ENCODE data around the gene RBM6.
"Not testable (repeated sequence)": the region's sequence is repeated elsewhere in the genome, so short reads cannot be mapped to it uniquely, and the experiment has no call there.

The RBM6 gene

GRCh38 chr3:49984394-49984793 is 44.4 kb downstream of the RBM6 start:
- no peak for DNase-seq

- no peak for DNase-seq
Measured at GRCh38 chr3:49992326-49992725, 52.4 kb downstream of the RBM6 start.

DNA sequence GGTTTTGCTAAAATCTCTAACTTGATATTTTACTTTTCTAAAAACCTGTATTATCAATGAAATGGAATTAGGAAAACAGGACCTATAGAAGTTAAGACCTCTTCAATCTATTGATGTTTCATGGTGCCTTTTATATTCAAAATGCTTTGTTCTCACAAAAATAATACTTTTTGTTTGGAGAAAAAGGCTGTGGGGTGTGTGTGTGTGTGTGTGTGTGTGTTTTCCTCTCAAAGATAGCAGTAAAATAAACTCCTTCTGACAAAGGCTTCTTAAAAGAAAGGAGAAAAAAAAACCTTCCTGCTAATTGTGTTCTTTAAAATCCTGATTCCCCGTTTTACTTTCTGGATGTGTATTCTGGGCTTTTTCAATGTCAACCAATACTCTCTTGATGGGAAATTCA is 54.5 kb downstream of the RBM6 start:
- DNase-seq, result no peak

DNA sequence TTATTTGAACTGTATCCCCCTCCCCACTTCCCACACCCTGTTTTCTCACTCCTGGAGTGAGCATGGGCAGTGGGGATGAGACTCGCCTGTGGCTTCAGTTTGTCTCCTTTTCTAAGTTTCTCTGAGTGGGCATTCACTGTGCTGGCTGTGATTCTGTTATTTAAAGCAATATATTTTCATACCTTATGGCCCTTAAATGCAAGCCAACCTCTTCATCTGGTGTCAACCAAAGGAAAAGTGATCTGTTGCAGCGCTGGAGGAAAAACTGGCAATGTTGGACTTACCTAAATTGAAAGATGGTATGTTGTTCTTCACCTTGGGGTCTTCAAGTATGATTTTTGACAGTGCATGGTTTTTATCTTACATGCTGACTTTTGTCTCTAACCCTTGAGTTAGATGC is 56.1 kb downstream of the RBM6 start:
- DNase-seq, result no peak

- no peak for DNase-seq
Measured at GRCh38 chr3:49997862-49998261, 57.9 kb downstream of the RBM6 start.

GRCh38 chr3:49998326-49998725 is 58.4 kb downstream of the RBM6 start:
- no peak for DNase-seq

- DNase-seq, result no peak
Measured at GRCh38 chr3:50001511-50001910, 61.6 kb downstream of the RBM6 start.

DNA sequence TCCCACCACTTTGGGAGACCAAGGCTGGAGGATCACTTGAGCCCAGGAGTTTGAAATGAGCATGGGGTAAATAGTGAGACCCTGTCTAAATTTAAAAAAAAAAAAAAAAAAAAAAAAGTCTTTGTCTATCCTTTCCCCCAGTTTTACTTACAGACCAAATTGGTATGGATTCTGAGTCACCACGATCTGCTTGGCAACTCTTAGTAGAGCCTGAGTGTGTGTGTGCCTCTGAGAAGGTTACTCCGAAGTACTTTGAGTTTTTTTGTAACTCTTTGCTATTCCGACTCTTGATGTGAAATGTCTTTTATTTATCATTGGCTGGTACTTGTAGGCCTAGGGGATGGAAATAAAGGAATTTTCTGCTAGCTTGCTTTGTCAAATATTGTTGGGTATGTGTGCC is 63.3 kb downstream of the RBM6 start:
- DNase-seq, result no peak

DNA sequence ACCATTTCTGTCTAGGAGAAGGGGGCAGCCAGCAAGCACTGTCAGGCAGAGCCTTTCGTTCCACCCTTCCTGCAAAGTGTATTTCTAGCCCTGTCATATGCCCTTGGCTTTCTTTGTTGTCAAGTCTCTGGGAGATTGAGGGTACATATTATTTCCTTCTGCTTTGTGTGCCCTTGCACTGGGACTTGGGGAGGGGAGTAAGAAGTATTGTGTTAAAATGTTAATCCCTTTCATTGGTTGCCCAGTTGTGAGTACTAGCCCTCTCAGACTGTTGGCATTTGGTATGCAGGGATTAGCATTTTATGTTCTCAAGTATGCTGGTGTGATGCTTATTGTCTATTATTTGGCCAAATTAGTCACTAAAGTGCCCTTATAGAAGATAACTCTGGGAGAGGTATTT is 63.9 kb downstream of the RBM6 start:
- DNase-seq, result no peak

DNA sequence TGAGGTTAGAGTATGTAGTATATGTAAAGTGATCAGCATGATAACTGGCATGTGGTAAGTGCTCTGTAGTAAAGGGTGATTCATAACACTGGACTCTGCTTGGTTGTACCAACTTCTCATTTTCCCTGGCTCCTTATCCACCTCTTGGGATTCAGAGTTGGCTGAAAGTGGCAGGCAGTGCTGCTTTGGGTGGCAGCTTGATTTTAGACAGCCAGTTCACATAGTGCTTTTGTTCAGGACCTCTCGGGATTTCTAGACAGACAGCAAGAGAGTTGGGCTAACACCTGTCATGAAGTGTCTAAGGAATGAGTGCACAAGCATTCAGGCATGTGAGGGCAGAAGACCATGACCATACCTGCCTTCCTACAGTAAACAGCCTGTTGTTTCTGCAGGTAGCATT is 69.0 kb downstream of the RBM6 start:
- no peak for DNase-seq

DNA sequence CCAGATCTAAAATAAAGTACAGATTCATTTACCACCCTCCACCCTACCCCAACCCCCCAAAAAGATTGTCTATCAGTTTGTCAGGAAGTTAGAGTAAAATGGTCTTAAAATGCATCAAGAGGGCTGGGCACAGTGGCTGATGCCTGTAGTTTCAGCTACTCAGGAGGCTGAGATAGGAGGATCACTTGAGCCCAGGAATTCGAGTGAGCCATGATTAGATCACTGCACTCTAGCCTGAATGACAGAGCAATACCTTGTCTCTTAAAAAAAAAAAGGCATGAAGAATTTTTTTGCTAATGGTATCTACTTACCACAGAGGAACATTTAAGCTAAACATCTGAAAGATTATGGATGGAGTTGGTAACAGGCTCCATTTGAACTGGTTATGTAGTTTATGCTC is 71.0 kb downstream of the RBM6 start:
- DNase-seq, result no peak

GRCh38 chr3:50015918-50016317 is 76.0 kb downstream of the RBM6 start:
- DNase-seq, result no peak

DNA sequence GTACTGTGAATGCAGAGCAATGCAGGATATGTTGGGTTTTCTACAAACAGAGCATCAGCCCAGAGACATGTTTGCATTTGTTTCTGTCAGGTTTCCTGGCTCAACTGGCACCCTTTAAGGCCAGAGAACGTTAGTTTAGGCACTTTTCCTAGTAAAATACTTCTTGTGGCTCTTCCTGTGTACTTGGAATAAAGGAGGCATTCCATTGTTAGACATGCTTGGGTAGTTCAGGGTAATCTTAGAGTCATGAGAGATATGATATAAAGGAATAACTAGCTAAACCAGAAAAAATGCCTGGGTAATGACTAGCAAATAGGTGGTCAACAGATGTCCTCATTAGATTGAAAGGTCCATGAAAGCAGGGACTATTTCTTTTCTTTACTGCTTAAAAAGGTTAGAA is 88.4 kb downstream of the RBM6 start:
- DNase-seq, result no peak

GRCh38 chr3:50031201-50031600 is 91.3 kb downstream of the RBM6 start:
- DNase-seq, result not testable (repeated sequence)

- no peak for DNase-seq
Measured at GRCh38 chr3:50044976-50045375, 105.0 kb downstream of the RBM6 start.

GRCh38 chr3:50047426-50047825 is 107.5 kb downstream of the RBM6 start:
- DNase-seq, result no peak

- DNase-seq, result no peak
Measured at GRCh38 chr3:50050361-50050760, 110.4 kb downstream of the RBM6 start.

GRCh38 chr3:50057756-50058155 is 117.8 kb downstream of the RBM6 start:
- no peak for DNase-seq

DNA sequence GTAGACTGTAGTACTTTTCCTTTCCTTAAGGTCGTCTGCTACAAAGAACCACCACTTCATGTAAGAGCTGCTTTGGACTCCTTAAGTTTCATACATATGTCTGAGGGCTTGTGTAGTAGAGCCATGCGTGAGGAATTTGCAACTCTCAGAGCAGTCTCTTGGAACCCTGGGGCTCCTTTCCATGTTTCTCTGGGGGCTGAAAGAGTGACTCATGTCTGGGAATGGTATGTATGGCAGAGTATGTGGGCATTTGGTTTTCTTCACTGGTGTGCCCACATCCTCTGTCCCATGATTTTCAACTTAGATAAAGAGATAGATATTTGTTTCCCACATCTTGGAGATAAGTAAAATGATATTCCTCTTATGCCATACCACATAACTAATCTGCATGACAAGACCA is 128.2 kb downstream of the RBM6 start:
- no peak for DNase-seq

- no peak for DNase-seq
Measured at GRCh38 chr3:50078091-50078490, 138.1 kb downstream of the RBM6 start.

DNA sequence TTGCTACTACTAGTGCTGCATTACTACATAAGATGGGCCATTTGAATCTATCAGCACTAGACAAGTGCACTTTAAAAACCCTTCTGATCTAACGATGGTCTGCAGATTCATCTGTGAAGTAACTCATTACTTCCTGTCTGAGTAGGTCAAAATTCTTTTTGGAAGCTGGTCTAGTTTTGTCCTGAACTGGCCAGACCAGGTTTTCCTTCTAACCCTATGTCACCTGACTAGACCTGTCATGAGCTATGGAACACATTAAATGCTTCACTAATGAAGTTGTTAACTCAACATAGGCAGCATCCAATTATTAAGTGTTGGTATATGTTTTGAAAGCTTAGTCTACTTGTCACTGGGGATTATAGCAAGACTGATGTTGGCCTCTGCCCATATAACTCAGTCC is 138.7 kb downstream of the RBM6 start:
- no peak for DNase-seq

DNA sequence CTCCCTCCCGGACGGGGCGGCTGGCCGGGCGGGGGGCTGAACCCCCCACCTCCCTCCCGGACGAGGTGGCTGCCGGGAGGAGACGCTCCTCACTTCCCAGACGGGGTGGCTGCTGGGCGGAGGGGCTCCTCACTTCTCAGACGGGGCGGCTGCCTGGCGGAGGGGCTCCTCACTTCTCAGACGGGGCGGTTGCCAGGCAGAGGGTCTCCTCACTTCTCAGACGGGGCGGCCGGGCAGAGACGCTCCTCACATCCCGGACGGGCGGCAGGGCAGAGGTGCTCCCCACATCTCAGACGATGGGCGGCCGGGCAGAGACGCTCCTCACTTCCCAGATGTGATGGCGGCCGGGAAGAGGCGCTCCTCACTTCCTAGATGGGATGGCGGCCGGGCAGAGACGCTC is 145.0 kb downstream of the RBM6 start:
- DNase-seq, result not testable (repeated sequence)

DNA sequence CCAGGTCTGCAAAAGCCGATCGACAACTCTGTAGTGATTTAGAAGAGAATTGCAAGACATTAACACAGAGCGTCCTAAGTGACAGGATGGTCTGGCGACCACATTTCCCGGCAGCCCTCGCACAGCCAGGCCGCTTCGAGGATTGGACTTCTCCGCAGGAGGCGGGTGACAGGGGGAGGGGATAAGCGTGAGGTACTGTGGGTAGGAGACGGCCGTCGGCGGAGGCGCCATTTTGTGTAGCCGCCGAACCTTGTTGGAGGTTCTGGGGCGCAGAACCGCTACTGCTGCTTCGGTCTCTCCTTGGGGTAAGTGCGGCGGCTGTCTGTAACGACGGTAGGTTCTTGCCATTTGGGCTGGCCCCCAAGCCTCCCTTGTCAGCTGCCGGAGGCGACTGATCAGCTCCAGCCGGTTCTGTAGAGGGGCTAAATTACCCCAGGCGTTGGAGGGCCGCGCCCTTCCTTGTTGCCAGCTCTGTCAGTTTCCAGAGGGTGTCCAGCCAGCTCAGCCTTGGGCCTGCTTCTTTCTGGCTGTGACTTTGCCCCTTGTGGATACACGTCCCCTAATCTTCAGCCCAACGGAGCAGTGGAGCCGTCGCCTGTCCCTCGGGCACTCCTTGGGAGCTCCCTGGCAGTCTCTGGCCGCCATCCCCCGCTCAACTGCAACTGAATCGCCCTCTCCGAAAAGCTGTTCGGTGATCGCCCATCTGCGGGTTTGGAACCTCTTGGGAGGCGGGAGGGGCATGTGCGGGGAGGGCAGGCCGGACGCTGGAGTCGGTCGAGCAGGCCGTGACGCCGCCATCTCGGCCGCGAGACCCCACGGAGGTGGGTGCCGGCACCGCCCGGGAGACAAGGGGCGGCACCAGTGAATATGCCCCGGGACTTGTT is 149.0 kb downstream of the RBM6 start, which contains the start of gene RBM5:
RBM5 (plus strand) TSS at position 195 of the 884 bp plus-strand sequence. CDS start 1,516 bp downstream, outside the sequence.
- peak; percentile 86 for DNase-seq

DNA sequence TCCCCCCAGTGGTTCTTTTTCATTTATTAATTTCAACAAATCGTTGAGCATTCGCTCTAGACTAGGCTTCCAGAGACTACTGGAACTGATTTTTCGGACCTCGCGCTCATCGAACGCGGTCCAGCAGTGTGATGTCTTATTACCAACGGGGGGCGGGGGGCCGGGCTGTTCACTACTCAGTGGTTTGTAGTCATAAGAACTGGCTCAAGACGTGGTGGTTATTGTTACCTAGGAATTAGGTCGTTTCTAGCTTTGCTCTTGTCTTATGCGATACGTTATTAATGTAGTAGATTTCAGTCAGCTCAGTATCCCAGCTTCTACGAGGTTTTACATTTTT is 149.6 kb downstream of the RBM6 start:
- DNase-seq, result no peak

GRCh38 chr3:50090984-50091383 is 151.0 kb downstream of the RBM6 start:
- no peak for DNase-seq
